ENCODE results near the gene EXOC7. TPM values are rescaled to one million over a fixed set of nuclear protein-coding genes. Genes with fewer than 3 reads are reported as not detected.

EXOC7 gene, protein sequence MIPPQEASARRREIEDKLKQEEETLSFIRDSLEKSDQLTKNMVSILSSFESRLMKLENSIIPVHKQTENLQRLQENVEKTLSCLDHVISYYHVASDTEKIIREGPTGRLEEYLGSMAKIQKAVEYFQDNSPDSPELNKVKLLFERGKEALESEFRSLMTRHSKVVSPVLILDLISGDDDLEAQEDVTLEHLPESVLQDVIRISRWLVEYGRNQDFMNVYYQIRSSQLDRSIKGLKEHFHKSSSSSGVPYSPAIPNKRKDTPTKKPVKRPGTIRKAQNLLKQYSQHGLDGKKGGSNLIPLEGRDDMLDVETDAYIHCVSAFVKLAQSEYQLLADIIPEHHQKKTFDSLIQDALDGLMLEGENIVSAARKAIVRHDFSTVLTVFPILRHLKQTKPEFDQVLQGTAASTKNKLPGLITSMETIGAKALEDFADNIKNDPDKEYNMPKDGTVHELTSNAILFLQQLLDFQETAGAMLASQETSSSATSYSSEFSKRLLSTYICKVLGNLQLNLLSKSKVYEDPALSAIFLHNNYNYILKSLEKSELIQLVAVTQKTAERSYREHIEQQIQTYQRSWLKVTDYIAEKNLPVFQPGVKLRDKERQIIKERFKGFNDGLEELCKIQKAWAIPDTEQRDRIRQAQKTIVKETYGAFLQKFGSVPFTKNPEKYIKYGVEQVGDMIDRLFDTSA
- 100 to 1,000 TPM; 163 to 164 TPM for total RNA-seq

DNA sequence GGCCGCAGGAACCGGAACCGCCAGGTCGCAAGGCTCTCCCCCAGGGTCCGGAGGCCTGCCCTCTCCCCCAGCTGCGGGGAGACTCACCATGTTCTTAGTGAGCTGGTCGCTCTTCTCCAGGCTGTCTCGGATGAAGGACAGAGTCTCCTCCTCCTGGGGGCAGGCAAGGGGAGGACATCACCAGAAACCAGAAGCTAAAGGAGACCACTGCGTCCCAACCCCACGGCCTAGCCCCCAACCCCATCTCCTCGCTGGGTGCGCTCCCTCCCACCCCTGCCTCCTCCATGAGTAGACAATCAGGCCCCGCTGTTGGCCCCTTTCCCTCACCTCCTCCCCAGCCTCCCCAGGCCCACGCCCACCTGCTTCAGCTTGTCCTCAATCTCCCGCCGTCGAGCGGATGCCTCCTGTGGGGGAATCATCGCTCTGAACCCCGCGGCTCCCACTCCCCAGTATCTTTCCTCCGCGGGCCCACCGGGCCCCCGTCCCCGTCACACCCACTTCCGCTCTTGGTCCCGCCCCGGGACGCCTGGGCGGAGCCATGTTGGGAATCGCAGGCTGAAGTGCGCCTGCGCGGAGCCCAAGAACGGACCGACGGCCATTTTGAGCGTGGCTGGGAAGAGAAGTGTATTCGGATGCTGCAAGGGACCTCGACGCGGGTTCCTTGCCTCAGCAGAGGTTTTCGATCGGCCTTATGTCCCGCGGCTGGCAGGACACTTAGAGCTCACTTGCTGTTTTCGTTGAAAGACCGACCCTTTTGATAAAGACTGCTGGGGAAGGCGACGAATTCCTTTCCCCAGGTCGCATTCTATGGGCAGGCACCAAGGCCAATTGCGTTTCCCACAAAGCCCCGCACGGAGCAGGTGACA lies at the start of gene EXOC7:
TSS of gene EXOC7 (minus strand) at position 514 of the 866 bp plus-strand sequence. CDS start at position 419, 95 bp downstream.
- peak within 1 kb of the TSS; percentile 99 for H3K4me3 Mint-ChIP-seq
- ATAC-seq (ENCODE audit: low read depth) (peak; percentile 88), DNase-seq (peak; percentile 98)
- H3K36me3 Mint-ChIP-seq: peaks cover 11% of the 10 kb centered on the region
- POLR2A ChIA-PET: interaction anchor here (0.6 to 1.9 kb wide), 23 partner anchors 8 to 279 kb away, joined by 3 to 18 read pairs (median 3); partner anchors contain the start of genes ACOX1, PRPSAP1 and TEN1
- no peaks in the 10 kb centered on the region for H3K9me3 Mint-ChIP-seq
- peak within 1 kb of the TSS; percentile 98 for H3K27ac Mint-ChIP-seq
- H3K27me3 Mint-ChIP-seq: no peaks in the 10 kb centered on the region
- peaks cover 16% of the 10 kb centered on the region for H3K4me1 Mint-ChIP-seq

DNA sequence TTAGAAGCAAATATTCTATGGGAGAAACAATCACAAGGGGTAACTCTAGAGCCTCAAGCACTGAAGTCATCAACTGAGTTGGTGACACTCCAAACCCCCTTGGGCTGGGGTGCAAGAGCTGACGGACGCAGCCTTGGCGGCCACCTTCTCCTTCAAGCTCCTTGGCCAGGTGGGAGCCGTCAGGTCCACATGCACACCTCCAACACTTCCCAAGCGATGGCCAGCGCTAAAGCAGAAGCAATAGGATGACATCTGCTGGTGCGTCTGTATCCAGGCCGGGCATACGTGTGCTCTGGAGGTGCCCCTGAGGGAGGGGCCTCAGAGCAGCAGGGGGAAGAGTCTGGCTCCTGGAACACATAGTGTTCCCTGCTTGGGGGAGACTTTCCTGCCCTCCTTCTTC lies 49.6 kb upstream of the EXOC7 start:
- POLR2A ChIA-PET: interaction anchor here (1.2 to 1.8 kb wide), 3 partner anchors 10 to 115 kb away, joined by 4 to 9 read pairs (median 6); partner anchors contain the start of gene FOXJ1
- Mint-ChIP-seq H3K9me3 (no peaks in the 10 kb centered on the region), H3K27me3 (no peaks in the 10 kb centered on the region), H3K4me1 (peaks cover 27% of the 10 kb centered on the region), H3K36me3 (peaks cover 39% of the 10 kb centered on the region), H3K4me3 (no peak overlapping the region), H3K27ac (peak overlapping the region; percentile 88)
- no peak for DNase-seq
- ATAC-seq (ENCODE audit: low read depth): no peak

DNA sequence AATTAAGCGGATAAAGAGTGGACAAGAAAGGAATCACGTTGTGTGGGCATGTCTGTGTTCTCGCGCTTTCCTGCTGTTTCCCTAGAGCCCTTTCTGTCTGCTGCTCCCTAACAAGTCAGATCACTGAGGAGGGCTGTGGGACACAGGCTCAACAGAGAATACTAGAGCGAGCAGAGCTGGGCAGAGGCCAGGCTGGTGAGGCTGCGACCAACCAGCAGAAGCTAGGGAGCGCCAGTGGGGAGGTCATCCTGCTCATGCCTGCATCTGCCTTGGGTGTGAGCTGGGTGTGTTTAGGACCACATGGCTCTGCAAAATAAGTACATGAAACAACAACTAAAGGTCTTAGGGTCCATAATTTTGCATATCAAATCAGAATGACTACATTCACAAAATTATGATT lies 49.0 kb upstream of the EXOC7 start:
- peak overlapping the region; percentile 88 for H3K27ac Mint-ChIP-seq
- H3K4me1 Mint-ChIP-seq: peaks cover 29% of the 10 kb centered on the region
- ATAC-seq (ENCODE audit: low read depth) (no peak), DNase-seq (no peak)
- no peaks in the 10 kb centered on the region for H3K27me3 Mint-ChIP-seq
- H3K4me3 Mint-ChIP-seq: no peak overlapping the region
- H3K36me3 Mint-ChIP-seq: peaks cover 34% of the 10 kb centered on the region
- POLR2A ChIA-PET: interaction anchor here (0.6 to 1.8 kb wide), 6 partner anchors 9 to 116 kb away, joined by 3 to 9 read pairs (median 5); partner anchors contain the start of gene FOXJ1
- no peaks in the 10 kb centered on the region for H3K9me3 Mint-ChIP-seq

DNA sequence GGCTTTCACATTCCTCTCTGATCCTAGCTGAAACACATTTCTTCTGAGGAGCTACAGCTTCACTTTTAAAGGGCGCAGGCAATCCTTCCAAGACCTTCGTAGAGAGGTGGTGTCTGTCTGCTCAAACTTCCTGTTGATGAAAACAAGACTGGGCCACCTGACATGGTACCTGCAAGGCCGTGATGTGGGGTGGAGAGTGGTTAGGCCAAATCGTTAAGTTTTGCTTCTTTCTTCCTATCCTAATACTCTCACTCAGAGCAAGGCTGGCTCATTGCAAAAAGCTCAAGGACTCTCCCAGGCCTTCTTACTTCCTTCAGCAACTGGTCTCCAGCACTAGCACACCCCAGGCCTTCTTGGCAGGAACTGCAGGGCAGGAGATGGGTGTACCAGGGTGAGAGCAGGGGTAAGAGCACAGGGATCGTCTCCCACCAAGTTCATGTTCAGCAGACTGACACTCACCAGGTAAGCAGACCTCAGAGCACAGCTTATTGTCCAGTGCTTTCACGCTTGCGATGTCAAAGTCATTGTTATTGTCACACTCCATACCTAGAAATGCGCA lies 48.4 kb upstream of the EXOC7 start:
- H3K27ac Mint-ChIP-seq: peak overlapping the region; percentile 88
- H3K4me1 Mint-ChIP-seq: peaks cover 34% of the 10 kb centered on the region
- DNase-seq (no peak), ATAC-seq (ENCODE audit: low read depth) (peak; percentile 81)
- H3K36me3 Mint-ChIP-seq: peaks cover 31% of the 10 kb centered on the region
- H3K4me3 Mint-ChIP-seq: peak overlapping the region; percentile 42
- POLR2A ChIA-PET: interaction anchor here (0.6 to 1.8 kb wide), 6 partner anchors 9 to 117 kb away, joined by 3 to 9 read pairs (median 5); partner anchors contain the start of gene FOXJ1
- H3K27me3 Mint-ChIP-seq: no peaks in the 10 kb centered on the region
- H3K9me3 Mint-ChIP-seq: no peaks in the 10 kb centered on the region

DNA sequence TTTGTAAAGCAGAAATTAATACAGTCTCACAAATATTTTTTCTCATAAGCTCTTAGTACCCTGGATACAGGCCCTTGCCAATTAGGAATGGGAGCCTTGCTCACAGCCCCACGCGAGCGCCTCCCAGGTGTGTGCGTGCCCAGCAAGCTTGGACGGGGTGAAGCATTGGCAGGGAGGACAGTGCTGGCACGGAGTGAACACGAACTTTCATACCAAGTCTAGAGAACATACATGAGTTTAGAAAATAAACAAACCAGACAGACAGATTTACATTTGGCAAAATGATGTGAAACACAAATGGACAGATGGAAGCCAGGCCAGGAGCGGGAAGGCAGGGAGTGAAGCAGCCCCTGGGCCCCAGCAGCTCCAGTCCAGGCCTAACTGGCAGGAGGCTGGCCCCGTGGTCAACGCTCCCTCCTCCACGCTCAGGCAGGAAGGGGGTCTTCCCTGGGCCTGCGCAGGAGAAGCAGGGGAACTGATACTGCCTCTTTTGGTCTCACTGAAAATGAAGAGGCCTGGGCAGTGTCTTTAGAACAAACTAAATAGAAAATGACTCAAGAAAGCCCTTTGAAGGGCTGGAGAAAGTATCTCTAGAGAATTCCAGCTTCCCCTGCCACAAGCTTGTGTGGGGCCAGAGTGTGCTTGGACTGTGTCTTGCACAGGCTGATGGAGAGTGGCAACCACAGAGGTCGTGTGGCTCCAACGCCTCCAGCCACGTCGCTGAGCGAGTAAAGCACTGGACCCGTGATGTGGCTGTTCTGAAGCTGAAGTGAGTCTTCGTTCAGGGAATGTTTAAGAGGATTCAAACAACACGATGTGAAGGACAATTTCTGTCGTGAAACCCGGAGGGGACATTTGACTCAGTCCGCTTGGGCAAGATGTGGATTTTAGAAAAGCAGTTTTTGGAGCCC lies 47.4 kb upstream of the EXOC7 start:
- H3K27ac Mint-ChIP-seq: peak overlapping the region; percentile 88
- no peak overlapping the region for H3K4me3 Mint-ChIP-seq
- POLR2A ChIA-PET: interaction anchor here (1.0 to 1.9 kb wide), 7 partner anchors 8 to 121 kb away, joined by 3 to 9 read pairs (median 4); partner anchors contain the start of gene FOXJ1

DNA sequence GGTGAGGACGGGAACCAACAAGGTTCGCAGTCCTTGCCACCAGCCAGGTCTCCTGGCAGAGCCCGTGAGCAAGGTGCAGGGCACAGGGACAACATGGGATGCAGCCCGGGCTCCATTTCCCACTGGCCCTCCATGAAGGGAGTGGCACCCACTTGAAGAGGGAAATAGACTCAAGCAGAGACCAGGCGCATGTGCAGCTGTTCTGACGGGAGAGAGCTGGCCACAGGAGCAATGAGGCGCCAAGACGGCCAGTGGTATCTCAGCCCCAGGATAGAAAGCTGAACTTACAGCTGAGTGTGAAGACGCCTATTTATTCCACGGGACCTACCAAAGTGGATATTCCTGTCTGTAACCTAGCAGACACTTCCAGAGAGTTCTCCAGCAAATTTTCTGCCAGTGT lies 45.6 kb upstream of the EXOC7 start:
- DNase-seq (no peak), ATAC-seq (ENCODE audit: low read depth) (no peak)
- no peaks in the 10 kb centered on the region for H3K9me3 Mint-ChIP-seq
- H3K27ac Mint-ChIP-seq: peak overlapping the region; percentile 68
- POLR2A ChIA-PET: interaction anchor here (1.5 kb wide), 1 partner anchor 120 kb away, joined by 3 read pairs; no protein-coding TSS in a partner anchor
- no peak overlapping the region for H3K4me3 Mint-ChIP-seq
- no peaks in the 10 kb centered on the region for H3K27me3 Mint-ChIP-seq
- peaks cover 54% of the 10 kb centered on the region for H3K4me1 Mint-ChIP-seq
- peaks cover 29% of the 10 kb centered on the region for H3K36me3 Mint-ChIP-seq

More for the DNA sequence above, 47.4 kb upstream of the EXOC7 start:
- no peak for ATAC-seq (ENCODE audit: low read depth)
- no peak for DNase-seq
- Mint-ChIP-seq H3K9me3 (no peaks in the 10 kb centered on the region), H3K4me1 (peaks cover 41% of the 10 kb centered on the region), H3K27me3 (no peaks in the 10 kb centered on the region), H3K36me3 (peaks cover 27% of the 10 kb centered on the region)

DNA sequence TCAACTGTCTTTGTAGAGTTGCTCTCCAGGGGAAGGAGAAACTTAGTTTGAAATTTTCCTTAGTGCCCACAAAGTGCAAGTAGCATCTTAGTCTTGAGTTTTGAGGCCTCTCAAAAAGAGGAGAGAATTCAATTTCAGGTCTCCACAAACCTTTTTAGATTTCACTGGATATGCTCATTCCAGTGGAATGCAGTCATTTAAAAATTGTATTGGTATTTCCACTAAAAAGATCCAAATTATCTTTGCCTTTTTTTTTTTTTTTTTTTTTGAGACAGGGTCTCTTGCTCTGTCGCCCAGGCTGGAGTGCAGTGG lies 44.4 kb upstream of the EXOC7 start:
- Mint-ChIP-seq H3K4me1 (peaks cover 58% of the 10 kb centered on the region), H3K36me3 (peaks cover 29% of the 10 kb centered on the region), H3K9me3 (no peaks in the 10 kb centered on the region), H3K4me3 (no peak overlapping the region), H3K27me3 (no peaks in the 10 kb centered on the region), H3K27ac (peak overlapping the region; percentile 94)
- POLR2A ChIA-PET: interaction anchor here (0.7 kb wide), 2 partner anchors 51 to 78 kb away, joined by 3 read pairs; no protein-coding TSS in a partner anchor
- DNase-seq: no peak
- no peak for ATAC-seq (ENCODE audit: low read depth)

DNA sequence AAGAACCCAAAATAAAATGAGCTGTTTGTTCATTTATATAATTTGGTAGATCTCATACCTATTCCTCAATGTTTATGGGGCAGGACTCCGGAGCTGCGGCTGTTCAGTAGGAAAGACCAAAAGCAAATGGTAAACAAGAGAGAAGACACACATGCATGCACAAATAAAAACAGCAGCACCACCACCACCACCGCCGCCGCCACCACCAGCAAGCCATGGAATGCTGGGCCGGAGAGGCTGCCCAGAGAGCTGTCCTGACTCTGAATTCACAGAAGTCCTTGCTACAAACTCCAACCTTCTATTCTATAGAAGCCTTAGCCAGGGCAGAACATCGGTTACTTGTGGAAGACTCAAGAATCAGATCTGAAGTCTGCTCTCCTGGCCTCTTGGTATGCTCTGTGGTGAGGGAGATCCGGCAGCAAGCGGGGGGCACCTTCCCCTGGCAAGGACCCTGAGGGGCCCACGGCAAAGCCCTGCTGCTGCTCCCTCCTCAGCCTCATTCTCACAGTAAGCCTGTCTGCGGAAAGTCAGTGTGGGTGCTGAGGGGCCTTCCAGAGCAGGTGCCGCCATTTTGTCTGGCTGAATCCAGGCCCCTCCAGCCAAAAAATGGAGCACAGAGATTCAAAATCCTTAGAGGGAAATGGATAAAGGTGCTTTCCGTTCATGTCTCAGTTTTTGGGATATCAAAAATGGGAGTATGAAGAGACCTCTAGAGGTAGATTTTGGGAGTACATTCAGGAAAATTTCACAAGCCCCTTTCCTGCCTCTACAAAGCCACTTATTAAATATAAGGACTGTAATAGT lies 43.8 kb upstream of the EXOC7 start:
- Mint-ChIP-seq H3K27me3 (no peaks in the 10 kb centered on the region), H3K4me1 (peaks cover 61% of the 10 kb centered on the region), H3K9me3 (no peaks in the 10 kb centered on the region), H3K36me3 (peaks cover 29% of the 10 kb centered on the region), H3K4me3 (no peak overlapping the region), H3K27ac (peak overlapping the region; percentile 94)
- ATAC-seq (ENCODE audit: low read depth) (no peak), DNase-seq (no peak)
- POLR2A ChIA-PET: interaction anchor here (7.7 to 7.9 kb wide), 2 partner anchors 22 to 121 kb away, joined by 50 to 226 read pairs; partner anchors contain the start of gene UBALD2

DNA sequence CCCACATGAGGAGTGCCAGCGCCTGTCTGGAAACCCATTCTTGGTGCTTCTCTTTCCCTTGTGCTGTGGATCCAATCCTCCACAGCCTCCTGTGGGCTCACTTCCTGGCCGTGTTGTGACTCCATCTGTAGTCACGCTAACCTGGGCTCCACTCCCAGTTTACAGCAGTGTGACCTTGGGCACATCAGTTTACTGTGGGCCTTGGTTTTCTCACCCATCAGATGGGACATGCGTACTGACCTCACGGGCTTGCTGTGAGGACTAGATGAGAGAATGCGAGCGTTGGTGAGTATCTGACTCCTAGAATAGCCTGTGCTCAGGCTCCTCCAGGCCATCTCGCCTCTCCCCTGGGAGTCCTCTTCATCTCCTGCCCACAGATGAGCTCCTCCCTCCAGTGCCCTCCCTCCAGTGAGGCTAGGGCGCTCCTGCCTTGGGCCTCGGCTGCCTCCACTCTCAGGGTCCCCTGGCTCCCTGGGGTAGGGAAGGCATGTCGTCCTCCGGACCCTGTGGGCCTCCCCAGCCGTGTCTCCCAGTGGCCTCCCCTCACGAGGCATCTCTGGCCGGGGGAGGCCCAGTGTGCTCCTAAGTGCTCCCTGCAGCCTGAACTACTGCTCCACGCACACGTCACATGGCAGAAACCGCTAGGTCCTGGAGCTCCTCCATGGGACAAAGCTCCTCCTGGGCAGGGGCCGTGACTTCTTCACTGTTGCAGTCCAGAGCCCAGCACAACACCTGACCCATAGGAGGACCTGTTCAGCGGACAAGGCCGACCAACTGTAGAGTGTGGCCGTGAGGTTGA lies 42.7 kb upstream of the EXOC7 start:
- Mint-ChIP-seq H3K27ac (peak overlapping the region; percentile 94), H3K27me3 (no peaks in the 10 kb centered on the region), H3K36me3 (peaks cover 21% of the 10 kb centered on the region), H3K9me3 (no peaks in the 10 kb centered on the region), H3K4me3 (peak overlapping the region; percentile 62), H3K4me1 (peaks cover 59% of the 10 kb centered on the region)
- ATAC-seq (ENCODE audit: low read depth): peak; percentile 1
- POLR2A ChIA-PET: interaction anchor here (1.0 to 7.9 kb wide), 16 partner anchors 8 to 347 kb away, joined by 3 to 226 read pairs (median 5); partner anchors contain the start of genes PRPSAP1 and UBALD2
- DNase-seq: no peak

DNA sequence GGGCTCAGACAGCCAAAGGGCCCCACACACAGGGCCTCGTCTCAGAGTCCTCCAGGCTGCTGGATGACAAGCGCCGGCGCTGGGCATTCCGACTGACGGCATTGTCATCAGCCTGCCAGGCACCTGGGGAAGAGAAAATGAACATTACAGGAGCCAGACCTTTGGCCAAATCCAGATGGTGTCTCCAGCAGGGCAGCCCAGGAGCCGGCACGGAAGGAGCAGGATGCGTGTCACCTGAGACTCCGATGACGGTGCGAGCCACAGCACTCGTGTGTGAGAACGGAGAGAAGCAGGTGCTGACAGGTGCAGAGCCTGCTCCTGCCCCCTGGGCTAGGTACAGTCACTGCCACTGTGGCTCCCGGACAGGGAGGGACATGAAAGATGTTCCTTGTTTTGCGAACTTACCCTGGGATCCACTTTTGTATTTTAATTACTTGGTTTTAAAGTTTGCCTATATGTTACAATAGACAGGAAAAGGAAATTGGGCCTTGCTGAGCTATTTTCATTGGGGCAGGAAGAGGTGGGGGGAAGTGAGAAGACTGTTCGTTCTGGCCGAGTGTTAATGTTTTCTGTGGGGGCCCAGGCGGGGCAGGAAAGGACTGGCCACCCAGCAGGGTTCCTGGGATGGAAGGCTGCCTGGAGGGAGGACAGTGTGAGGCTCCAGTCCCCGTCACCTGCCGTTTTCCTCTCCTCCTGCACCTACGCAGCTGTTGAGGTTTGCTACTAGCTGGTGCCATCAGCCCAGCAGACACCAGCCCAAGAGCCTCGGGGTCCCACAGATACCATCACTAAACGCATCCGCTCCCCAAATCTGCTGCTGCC lies 41.9 kb upstream of the EXOC7 start:
- POLR2A ChIA-PET: interaction anchor here (0.6 to 7.9 kb wide), 17 partner anchors 9 to 348 kb away, joined by 3 to 226 read pairs (median 5); partner anchors contain the start of genes PRPSAP1 and UBALD2
- no peaks in the 10 kb centered on the region for H3K9me3 Mint-ChIP-seq
- H3K27ac Mint-ChIP-seq: peak overlapping the region; percentile 94
- peaks cover 15% of the 10 kb centered on the region for H3K36me3 Mint-ChIP-seq
- peak; percentile 48 for ATAC-seq (ENCODE audit: low read depth)
- DNase-seq: peak; percentile 72
- peaks cover 57% of the 10 kb centered on the region for H3K4me1 Mint-ChIP-seq
- H3K27me3 Mint-ChIP-seq: peaks cover under 1% of the 10 kb centered on the region
- peak overlapping the region; percentile 62 for H3K4me3 Mint-ChIP-seq

Data from activated naive CD8-positive, alpha-beta T cell treated with anti-CD3 and anti-CD28 coated beads, Interleukin-2, amount 10 ng/mL, durations not matched to agents 7 days and 5 days (primary cell).